ENCODE data around the gene MAS1. TPM values are rescaled to one million over a fixed set of nuclear protein-coding genes. Genes with fewer than 3 reads are reported as not detected.

The MAS1 gene
- total and polyA plus RNA-seq, 2 of the 13 experiments (the other 11 are each of a cell fraction or from before 2014, with no cell fraction given): not detected

GRCh38 chr6:159875194-159875593 lies 15.6 kb upstream of the MAS1 start (continued):
- no peak for TF ChIP-seq GABPB1 (CRISPR knock-in tag; IDR thresholded peaks at IDR 0.05)
- peak; percentile 95 for TF ChIP-seq ZNF644 (CRISPR knock-in tag; IDR thresholded peaks at IDR 0.05; ENCODE audit: low read depth)
- no peak for TF ChIP-seq DDIT3 (CRISPR knock-in tag; IDR thresholded peaks at IDR 0.05)
- TF ChIP-seq SALL1 (CRISPR knock-in tag; IDR thresholded peaks at IDR 0.05): peak; percentile 97
- TF ChIP-seq RXRA (CRISPR knock-in tag; IDR thresholded peaks at IDR 0.05): peak; percentile 74; the same call in 1 of the 2 replicates
- TF ChIP-seq NR2F1 (CRISPR knock-in tag; IDR thresholded peaks at IDR 0.05): peak; percentile 94 to 96
- TF ChIP-seq ZNF513 (CRISPR knock-in tag; conservative IDR thresholded peaks at IDR 0.05): no peak
- TF ChIP-seq ZNF709 (CRISPR knock-in tag; IDR thresholded peaks at IDR 0.05): no peak
- TF ChIP-seq ZSCAN30 (CRISPR knock-in tag; IDR thresholded peaks at IDR 0.05): no peak
- no peak for TF ChIP-seq ZNF749 (CRISPR knock-in tag; IDR thresholded peaks at IDR 0.05; ENCODE audit: borderline replicate concordance)
- TF ChIP-seq ZKSCAN1 (IDR thresholded peaks at IDR 0.05; ENCODE audit: low read length): no peak
- no peak for TF ChIP-seq ZNF235 (CRISPR knock-in tag; IDR thresholded peaks at IDR 0.05; ENCODE audit: borderline replicate concordance)
- TF ChIP-seq ZNF3 (CRISPR knock-in tag; IDR thresholded peaks at IDR 0.05): no peak
- no peak for TF ChIP-seq ARHGAP35 (CRISPR knock-in tag; IDR thresholded peaks at IDR 0.05; ENCODE audit: borderline replicate concordance)
- TF ChIP-seq BCL3 (CRISPR knock-in tag; IDR thresholded peaks at IDR 0.05): no peak
- TF ChIP-seq ZBTB34 (CRISPR knock-in tag; IDR thresholded peaks at IDR 0.05): peak; percentile 66; the same call in 1 of the 2 replicates
- no peak for TF ChIP-seq ZNF598 (CRISPR knock-in tag; IDR thresholded peaks at IDR 0.05; ENCODE audit: borderline replicate concordance)
- TF ChIP-seq FOXK1 (CRISPR knock-in tag; IDR thresholded peaks at IDR 0.05; ENCODE audit: borderline replicate concordance, low read depth): peak; percentile 85; the same call in 1 of the 2 replicates
- no peak for TF ChIP-seq HNRNPH1 (optimal IDR thresholded peaks at IDR 0.05; ENCODE audit: low read depth, low read length)
- TF ChIP-seq ZNF691 (CRISPR knock-in tag; IDR thresholded peaks at IDR 0.05; ENCODE audit: borderline replicate concordance, low read depth): peak; percentile 39; the same call in 1 of the 2 replicates
- no peak for TF ChIP-seq MAFF (IDR thresholded peaks at IDR 0.05; ENCODE audit: low read depth, low read length)
- TF ChIP-seq ZNF800 (CRISPR knock-in tag; IDR thresholded peaks at IDR 0.05): 0 out of 2 replicates have a peak, but pooled peaks have one; percentile 62
- TF ChIP-seq SNRNP70 (IDR thresholded peaks at IDR 0.05; ENCODE audit: low read depth, low read length): no peak

All from HepG2 (cell line).